ENCODE data around the gene NOTCH1. TPM values are rescaled to one million over a fixed set of nuclear protein-coding genes. Genes with fewer than 3 reads are reported as not detected.

NOTCH1 gene
- total and polyA plus RNA-seq, 2 of the 4 experiments (the other 2 are of a cell fraction) = 1.8 to 6.0 TPM

DNA sequence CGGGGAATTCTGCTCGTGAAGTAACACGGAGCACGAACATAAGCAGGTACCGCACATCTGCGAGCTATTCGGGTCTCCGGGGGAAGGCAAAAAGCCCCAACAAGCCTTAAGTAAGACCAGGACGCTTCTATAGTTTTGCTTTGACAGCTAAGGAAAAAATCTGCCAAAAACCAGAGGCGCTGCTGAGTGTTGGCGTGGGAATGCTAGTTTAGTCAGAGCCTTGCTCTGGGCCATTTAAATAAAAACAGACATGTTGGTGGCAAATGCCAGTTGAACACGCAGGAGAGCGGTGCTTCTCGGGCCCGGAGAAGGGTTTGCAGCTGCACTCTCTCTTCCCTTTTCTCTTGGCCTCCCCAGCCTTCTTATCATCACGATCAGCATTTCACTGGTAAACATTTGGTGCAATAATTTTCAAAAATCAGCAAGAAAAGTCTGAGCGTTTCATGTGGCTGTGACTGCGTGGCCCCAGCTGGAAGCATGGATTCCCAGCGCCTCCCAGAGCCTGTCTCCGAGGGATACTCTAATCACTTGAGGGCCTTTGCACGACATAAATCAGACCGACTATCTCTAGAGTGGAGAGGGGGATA lies 6.4 kb upstream of the NOTCH1 start:
- no peak overlapping the region for H3K4me3 ChIP-seq (ENCODE audit: insufficient read depth, low read depth, low read length)
- TF ChIP-seq MXI1 (IDR thresholded peaks at IDR 0.05; ENCODE audit: borderline replicate concordance, low read depth, low read length) = 0 out of 2 replicates have a peak, but pooled peaks have one; percentile 51
- TF ChIP-seq MAFK (IDR thresholded peaks at IDR 0.05; ENCODE audit: low read depth, low read length) = no peak
- no peak for TF ChIP-seq RFX5 (IDR thresholded peaks at IDR 0.05; ENCODE audit: low read depth, low read length)
- H3K9me1 ChIP-seq (ENCODE audit: insufficient read depth, low read length) = peaks cover 7% of the 10 kb centered on the region
- peak overlapping the region; percentile 36 for H4K5ac ChIP-seq (ENCODE audit: low read depth, low read length)
- no peaks in the 10 kb centered on the region for H3K36me3 ChIP-seq (ENCODE audit: control insufficient read depth, insufficient read depth, low read length)
- WGBS, 2 experiments (ENCODE audit: extremely low coverage in 2 of 2, insufficient read length in 1 of 2) = 8% methylated on average over 10 of the region's 22 CpGs; no CpG with 5 or more reads in 1 of the 2 experiments
- peak overlapping the region; percentile 80 for H2AFZ ChIP-seq (replicated peaks; ENCODE audit: low read length, poor library complexity)
- peak overlapping the region; percentile 82 for H2BK120ac ChIP-seq (ENCODE audit: low read depth, low read length)
- ATAC-seq (ENCODE audit: low read depth) (peak; percentile 53), DNase-seq (peak; percentile 74)
- in situ Hi-C loops (cut with MboI; ENCODE audit: low sequenced_read_pairs) (no loop called here), dilution Hi-C loops (cut with HindIII; ENCODE audit: low sequenced_read_pairs, unreplicated experiment) (no loop called here), intact Hi-C loops (cut with micrococcal nuclease) (no loop called here)
- peak overlapping the region; percentile 50 for H3K18ac ChIP-seq (ENCODE audit: low read depth, low read length)
- no peaks in the 10 kb centered on the region for H3K9me3 ChIP-seq (ENCODE audit: control insufficient read depth, insufficient read depth, low read length)
- H3K4ac ChIP-seq (ENCODE audit: low read depth, low read length) = peak overlapping the region; percentile 90
- ChIA-PET POLR2A (ENCODE audit: unreplicated experiment) (interaction anchor here (0.6 to 0.7 kb wide), 2 partner anchors 11 to 87 kb away, joined by 3 to 20 read pairs; no protein-coding TSS in a partner anchor), CTCF (no interaction called here)
- H4K91ac ChIP-seq (ENCODE audit: insufficient read depth, low read depth, low read length) = peak overlapping the region; percentile 84
- H4K8ac ChIP-seq (ENCODE audit: low read depth in 2 of 2, low read length in 2 of 2) = peak overlapping the region; percentile 50 to 92; a peak in 3 of 4 replicates
- H3K4me1 ChIP-seq (ENCODE audit: control insufficient read depth, insufficient read depth, low read length) = peaks cover 30% of the 10 kb centered on the region
- H2BK5ac ChIP-seq (ENCODE audit: low read depth, low read length, poor library complexity, severe bottlenecking) = peak overlapping the region; percentile 66
- peak overlapping the region; percentile 4 for H3K9ac ChIP-seq (ENCODE audit: low read depth, low read length)
- peak overlapping the region; percentile 63 for H3K4me2 ChIP-seq (ENCODE audit: low read depth, low read length)
- peak overlapping the region; percentile 80 for H3K56ac ChIP-seq (ENCODE audit: extremely low read depth, insufficient read depth, low read length)
- H2AK5ac ChIP-seq (ENCODE audit: low read depth, low read length) = peak overlapping the region; percentile 79; the same call in 1 of the 2 replicates
- no peaks in the 10 kb centered on the region for H4K20me1 ChIP-seq (ENCODE audit: insufficient read depth, low read length)
- peak overlapping the region; percentile 10; the same call in 1 of the 3 replicates for H2BK15ac ChIP-seq (ENCODE audit: low read depth, low read length)
- no TSS peak for BruUV-seq (replicated peaks)
- no peaks in the 10 kb centered on the region for H3K27me3 ChIP-seq (ENCODE audit: control insufficient read depth, insufficient read depth, low read length)
- peak overlapping the region; percentile 2 for H2AK9ac ChIP-seq (replicated peaks; ENCODE audit: low read depth, low read length, poor library complexity)
- peak overlapping the region; percentile 47 for H3K14ac ChIP-seq (replicated peaks; ENCODE audit: low read depth, low read length)
- H3K79me1 ChIP-seq (ENCODE audit: low read depth in 1 of 2, low read length in 2 of 2) = peaks cover 0 to 9% of the 10 kb centered on the region in 2 experiments; a peak in 2 of 4 replicates
- peak overlapping the region; percentile 78 for H3K27ac ChIP-seq (ENCODE audit: insufficient read depth, low read length)
- H2BK20ac ChIP-seq (ENCODE audit: low read depth, low read length) = peak overlapping the region; percentile 38; the same call in 1 of the 2 replicates
- peak overlapping the region; percentile 50 for H3K23ac ChIP-seq (ENCODE audit: low read depth, low read length)

Data from IMR-90 (cell line).